ENCODE measurements around the gene HMG20B.

The HMG20B gene

GRCh38 chr19:3547767-3548282 lies 24.9 kb upstream of the HMG20B start:
- Histone ChIP-seq H3K4me3 (replicated peaks; ENCODE audit: insufficient read depth, low read length) (no peak overlapping the region), H3K27me3 (ENCODE audit: insufficient read depth, poor library complexity, severe bottlenecking) (no peaks in the 10 kb centered on the region), H3K27ac (replicated peaks) (peak overlapping the region; percentile 89)
- DNase-seq (ENCODE audit: low read depth in 1 of 2, low spot score in 1 of 2) = no peak
- TF ChIP-seq REST (IDR thresholded peaks at IDR 0.05; ENCODE audit: insufficient replicate concordance, low read depth) = no peak
- no peak for TF ChIP-seq POLR2AphosphoS5 (IDR thresholded peaks at IDR 0.05; ENCODE audit: low read depth)
- TF ChIP-seq, protein P1, sequence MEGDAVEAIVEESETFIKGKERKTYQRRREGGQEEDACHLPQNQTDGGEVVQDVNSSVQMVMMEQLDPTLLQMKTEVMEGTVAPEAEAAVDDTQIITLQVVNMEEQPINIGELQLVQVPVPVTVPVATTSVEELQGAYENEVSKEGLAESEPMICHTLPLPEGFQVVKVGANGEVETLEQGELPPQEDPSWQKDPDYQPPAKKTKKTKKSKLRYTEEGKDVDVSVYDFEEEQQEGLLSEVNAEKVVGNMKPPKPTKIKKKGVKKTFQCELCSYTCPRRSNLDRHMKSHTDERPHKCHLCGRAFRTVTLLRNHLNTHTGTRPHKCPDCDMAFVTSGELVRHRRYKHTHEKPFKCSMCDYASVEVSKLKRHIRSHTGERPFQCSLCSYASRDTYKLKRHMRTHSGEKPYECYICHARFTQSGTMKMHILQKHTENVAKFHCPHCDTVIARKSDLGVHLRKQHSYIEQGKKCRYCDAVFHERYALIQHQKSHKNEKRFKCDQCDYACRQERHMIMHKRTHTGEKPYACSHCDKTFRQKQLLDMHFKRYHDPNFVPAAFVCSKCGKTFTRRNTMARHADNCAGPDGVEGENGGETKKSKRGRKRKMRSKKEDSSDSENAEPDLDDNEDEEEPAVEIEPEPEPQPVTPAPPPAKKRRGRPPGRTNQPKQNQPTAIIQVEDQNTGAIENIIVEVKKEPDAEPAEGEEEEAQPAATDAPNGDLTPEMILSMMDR (IDR thresholded peaks at IDR 0.05; ENCODE audit: insufficient read depth, low read length) = no peak
- TF ChIP-seq GABPA (IDR thresholded peaks at IDR 0.05; ENCODE audit: low read depth) = no peak
- no peak for TF ChIP-seq SPI1 (IDR thresholded peaks at IDR 0.05; ENCODE audit: borderline replicate concordance, low read depth)

GRCh38 chr19:3548606-3549005 lies 24.1 kb upstream of the HMG20B start:
- Histone ChIP-seq H3K27ac (replicated peaks) (peak overlapping the region; percentile 89), H3K4me3 (replicated peaks; ENCODE audit: insufficient read depth, low read length) (0 out of 2 replicates have a peak overlapping the region, but pooled peaks have one; percentile 1), H3K27me3 (ENCODE audit: insufficient read depth, poor library complexity, severe bottlenecking) (no peaks in the 10 kb centered on the region)
- peak; percentile 85 to 97 for DNase-seq (ENCODE audit: low read depth in 1 of 2, low spot score in 1 of 2)
- TF ChIP-seq, protein P1 (IDR thresholded peaks at IDR 0.05; ENCODE audit: insufficient read depth, low read length) = no peak
- TF ChIP-seq REST (IDR thresholded peaks at IDR 0.05; ENCODE audit: insufficient replicate concordance, low read depth) (peak; percentile 33), GABPA (IDR thresholded peaks at IDR 0.05; ENCODE audit: low read depth) (0 out of 2 replicates have a peak, but pooled peaks have one; percentile 18), POLR2AphosphoS5 (IDR thresholded peaks at IDR 0.05; ENCODE audit: low read depth) (peak; percentile 82), SPI1 (IDR thresholded peaks at IDR 0.05; ENCODE audit: borderline replicate concordance, low read depth) (peak; percentile 90)

- Histone ChIP-seq H3K27me3 (ENCODE audit: insufficient read depth, poor library complexity, severe bottlenecking) (no peaks in the 10 kb centered on the region), H3K27ac (replicated peaks) (peak overlapping the region; percentile 89)
- no peak for DNase-seq (ENCODE audit: low read depth in 1 of 2, low spot score in 1 of 2)
Observed at GRCh38 chr19:3549816-3550215, 22.9 kb upstream of the HMG20B start.

More at GRCh38 chr19:3549816-3550215, 22.9 kb upstream of the HMG20B start:
- TF ChIP-seq SPI1 (IDR thresholded peaks at IDR 0.05; ENCODE audit: borderline replicate concordance, low read depth) = no peak
- TF ChIP-seq POLR2AphosphoS5 (IDR thresholded peaks at IDR 0.05; ENCODE audit: low read depth) = no peak
- TF ChIP-seq, protein P1 (IDR thresholded peaks at IDR 0.05; ENCODE audit: insufficient read depth, low read length) = no peak
- no peak for TF ChIP-seq REST (IDR thresholded peaks at IDR 0.05; ENCODE audit: insufficient replicate concordance, low read depth)
- TF ChIP-seq GABPA (IDR thresholded peaks at IDR 0.05; ENCODE audit: low read depth) = no peak
- H3K4me3 ChIP-seq (replicated peaks; ENCODE audit: insufficient read depth, low read length) = no peak overlapping the region

Measured in HL-60 (cell line).